ENCODE results near the gene H6PD.

Gene H6PD

GRCh38 chr1:9235096-9235459, 504 bp downstream of the H6PD start:
- ChIA-PET POLR2A (interaction anchor here (0.6 to 1.5 kb wide), 5 partner anchors 10 to 106 kb away, joined by 3 to 10 read pairs (median 4); no protein-coding TSS in a partner anchor), CTCF (interaction anchor here (0.5 to 3.3 kb wide), 15 partner anchors 10 to 310 kb away, joined by 3 to 14 read pairs (median 3); no protein-coding TSS in a partner anchor)
- H3K4me3 ChIP-seq (ENCODE audit: low read depth, low read length), result peak overlapping the region; percentile 67
- H3K4me1 ChIP-seq (ENCODE audit: control insufficient read depth, insufficient read depth, low read length), result peaks cover 4% of the 10 kb centered on the region; the same call in 1 of the 2 replicates
- no peaks in the 10 kb centered on the region for H3K9me3 ChIP-seq (ENCODE audit: control insufficient read depth, insufficient read depth, low read depth, low read length)
- peaks cover 0 to 6% of the 10 kb centered on the region in 2 experiments; a peak in 1 of 3 replicates for H3K36me3 ChIP-seq (ENCODE audit: control insufficient read depth in 2 of 2, insufficient read depth in 1 of 2, low read length in 2 of 2)
- peak overlapping the region; percentile 91 for H3K27ac ChIP-seq (ENCODE audit: extremely low read depth, low read depth, low read length)
- TF ChIP-seq ZBTB17 (tag by site-specific recombination; IDR thresholded peaks at IDR 0.05) (peak; percentile 44; the same call in 1 of the 2 replicates), ZNF335 (tag by site-specific recombination; conservative IDR thresholded peaks at IDR 0.05) (peak; percentile 44; the same call in 1 of the 2 replicates), ZNF211 (tag by site-specific recombination; IDR thresholded peaks at IDR 0.05; ENCODE audit: low read depth) (no peak), ZNF610 (tag by site-specific recombination; IDR thresholded peaks at IDR 0.05; ENCODE audit: borderline replicate concordance) (no peak), ZXDB (tag by site-specific recombination; IDR thresholded peaks at IDR 0.05) (peak; percentile 19; the same call in 1 of the 2 replicates), ZBTB20 (tag by site-specific recombination; IDR thresholded peaks at IDR 0.05) (peak; percentile 57; the same call in 1 of the 2 replicates), GFI1B (tag by site-specific recombination; IDR thresholded peaks at IDR 0.05) (0 out of 2 replicates have a peak, but pooled peaks have one; percentile 27), ZBTB11 (tag by site-specific recombination; conservative IDR thresholded peaks at IDR 0.05; ENCODE audit: low read depth) (peak; percentile 27; the same call in 1 of the 2 replicates), ZNF791 (tag by site-specific recombination; IDR thresholded peaks at IDR 0.05) (no peak), ZNF341 (tag by site-specific recombination; IDR thresholded peaks at IDR 0.05; ENCODE audit: low read depth) (0 out of 2 replicates have a peak, but pooled peaks have one; percentile 16), ZNF23 (tag by site-specific recombination; IDR thresholded peaks at IDR 0.05; ENCODE audit: borderline replicate concordance) (no peak), ZNF24 (tag by site-specific recombination; IDR thresholded peaks at IDR 0.05) (no peak), ZNF600 (tag by site-specific recombination; IDR thresholded peaks at IDR 0.05) (no peak), PRDM10 (tag by site-specific recombination; IDR thresholded peaks at IDR 0.05) (peak; percentile 87)

GRCh38 chr1:9235560-9235959, 986 bp downstream of the H6PD start:
- Histone ChIP-seq H3K9me3 (ENCODE audit: control insufficient read depth, insufficient read depth, low read depth, low read length) (no peaks in the 10 kb centered on the region), H3K36me3 (ENCODE audit: control insufficient read depth in 2 of 2, insufficient read depth in 1 of 2, low read length in 2 of 2) (peaks cover 0 to 11% of the 10 kb centered on the region in 2 experiments; a peak in 1 of 3 replicates), H3K27ac (ENCODE audit: extremely low read depth, low read depth, low read length) (peak overlapping the region; percentile 91), H3K4me1 (ENCODE audit: control insufficient read depth, insufficient read depth, low read length) (peaks cover 4% of the 10 kb centered on the region; the same call in 1 of the 2 replicates), H3K4me3 (ENCODE audit: low read depth, low read length) (peak overlapping the region; percentile 67)
- ChIA-PET CTCF (interaction anchor here (0.5 to 3.3 kb wide), 6 partner anchors 10 to 265 kb away, joined by 3 to 14 read pairs (median 3); no protein-coding TSS in a partner anchor), POLR2A (interaction anchor here (1.5 kb wide), 1 partner anchor 10 kb away, joined by 8 read pairs; no protein-coding TSS in a partner anchor)
- TF ChIP-seq ZNF121 (tag by site-specific recombination; IDR thresholded peaks at IDR 0.05) (peak; percentile 97), ZNF530 (tag by site-specific recombination; IDR thresholded peaks at IDR 0.05; ENCODE audit: low read depth) (no peak)
